Measurements from ENCODE around the gene ADI1. TPM values are rescaled to one million over a fixed set of nuclear protein-coding genes. Genes with fewer than 3 reads are reported as not detected.

Gene ADI1
- polyA plus RNA-seq, 1 experiment: 53.3 TPM

DNA sequence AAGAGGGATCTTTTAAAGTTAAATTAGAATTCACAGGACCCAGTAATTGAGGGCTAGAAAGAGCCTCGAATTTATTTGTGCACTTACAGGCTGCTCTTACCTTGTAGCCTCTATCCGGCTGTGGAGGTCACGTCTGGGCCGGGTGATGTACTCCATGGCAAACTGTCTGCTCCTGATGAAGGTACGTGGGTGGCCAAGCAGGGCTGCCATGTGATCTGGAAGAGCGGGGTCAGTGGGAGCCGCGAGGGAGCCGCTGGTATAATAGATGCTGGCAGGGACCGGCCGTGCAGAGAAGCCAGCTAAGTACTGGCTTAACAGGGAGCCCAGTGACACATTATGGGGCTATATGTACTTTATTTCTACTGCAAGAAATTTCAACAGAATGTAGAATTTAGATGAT, 59.2 kb downstream of the ADI1 start:
- CTCF ChIA-PET: interaction anchor here (0.7 to 7.1 kb wide), 2 partner anchors 36 to 77 kb away, joined by 3 to 81 read pairs; no protein-coding TSS in a partner anchor
- POLR2A ChIA-PET: no interaction called here
- no peak for DNase-seq (ENCODE audit: low read depth)
- Histone ChIP-seq H3K4me3 (ENCODE audit: low read depth, low read length) (no peak overlapping the region), H3K36me3 (ENCODE audit: control insufficient read depth, insufficient read depth, low read length) (peaks cover 26% of the 10 kb centered on the region), H3K27me3 (ENCODE audit: control insufficient read depth, insufficient read depth, low read length) (no peaks in the 10 kb centered on the region)
- TF ChIP-seq CTCF (IDR thresholded peaks at IDR 0.05; ENCODE audit: insufficient read depth, low read depth, low read length): no peak

GRCh38 chr2:3459185-3460015, 59.9 kb downstream of the ADI1 start:
- Histone ChIP-seq H3K36me3 (ENCODE audit: control insufficient read depth, insufficient read depth, low read length) (peaks cover 24% of the 10 kb centered on the region), H3K27me3 (ENCODE audit: control insufficient read depth, insufficient read depth, low read length) (no peaks in the 10 kb centered on the region), H3K4me3 (ENCODE audit: low read depth, low read length) (no peak overlapping the region)
- ChIA-PET CTCF (interaction anchor here (1.3 kb wide), 1 partner anchor 192 kb away, joined by 4 read pairs; no protein-coding TSS in a partner anchor), POLR2A (no interaction called here)
- no peak for TF ChIP-seq CTCF (IDR thresholded peaks at IDR 0.05; ENCODE audit: insufficient read depth, low read depth, low read length)
- no peak for DNase-seq (ENCODE audit: low read depth)

- DNase-seq (ENCODE audit: low read depth): no peak
- ChIA-PET CTCF (interaction anchor here (1.3 kb wide), 1 partner anchor 193 kb away, joined by 4 read pairs; no protein-coding TSS in a partner anchor), POLR2A (no interaction called here)
- Histone ChIP-seq H3K36me3 (ENCODE audit: control insufficient read depth, insufficient read depth, low read length) (peaks cover 24% of the 10 kb centered on the region), H3K4me3 (ENCODE audit: low read depth, low read length) (no peak overlapping the region), H3K27me3 (ENCODE audit: control insufficient read depth, insufficient read depth, low read length) (no peaks in the 10 kb centered on the region)
- no peak for TF ChIP-seq CTCF (IDR thresholded peaks at IDR 0.05; ENCODE audit: insufficient read depth, low read depth, low read length)
Measured at GRCh38 chr2:3458396-3459184, 60.7 kb downstream of the ADI1 start.

DNA sequence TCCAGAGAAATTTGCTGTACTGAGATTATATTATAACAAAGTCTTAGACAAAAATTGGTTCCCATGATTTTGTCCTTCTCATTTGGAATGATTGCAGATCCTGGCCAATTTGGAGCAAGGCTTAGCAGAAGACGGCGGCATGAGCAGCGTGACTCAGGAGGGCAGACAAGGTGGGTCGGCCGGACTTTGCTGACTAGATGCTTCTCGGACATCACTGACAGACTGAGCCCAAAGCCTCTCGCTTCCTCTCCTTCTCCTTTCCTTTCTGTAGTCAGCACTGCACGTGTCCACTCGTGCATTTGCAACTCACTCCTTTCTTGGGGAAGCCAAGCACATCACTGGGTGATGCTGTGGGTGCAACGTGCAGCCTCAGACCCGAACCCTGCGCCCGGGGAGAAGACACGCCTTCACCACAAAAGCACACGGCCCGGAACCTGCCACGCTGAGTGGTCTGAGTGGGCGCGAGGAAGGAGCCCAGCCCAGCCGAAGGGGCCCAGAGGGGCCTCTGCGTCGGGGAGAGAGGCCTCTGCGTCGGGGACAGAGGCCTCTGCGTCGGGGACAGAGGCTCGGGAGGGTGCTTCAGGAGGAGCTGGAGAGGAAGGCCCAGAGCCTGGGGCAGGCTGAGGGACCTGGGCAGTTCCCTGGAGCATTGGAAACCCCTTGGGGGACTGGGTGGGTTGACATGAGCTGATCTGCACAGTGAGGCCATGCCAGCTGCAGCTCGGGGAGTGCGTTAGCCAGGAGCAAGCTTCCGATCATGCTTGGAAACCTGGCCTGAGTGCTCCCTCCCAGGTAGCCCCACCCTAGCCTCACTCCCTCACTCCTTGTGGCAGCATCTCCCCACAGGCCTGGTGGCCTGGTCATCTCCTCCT, 61.6 kb downstream of the ADI1 start:
- Histone ChIP-seq H3K36me3 (ENCODE audit: control insufficient read depth, insufficient read depth, low read length) (peaks cover 26% of the 10 kb centered on the region), H3K4me3 (ENCODE audit: low read depth, low read length) (no peak overlapping the region), H3K27me3 (ENCODE audit: control insufficient read depth, insufficient read depth, low read length) (no peaks in the 10 kb centered on the region)
- POLR2A ChIA-PET: no interaction called here
- no peak for DNase-seq (ENCODE audit: low read depth)
- TF ChIP-seq CTCF (IDR thresholded peaks at IDR 0.05; ENCODE audit: insufficient read depth, low read depth, low read length): no peak
- CTCF ChIA-PET: interaction anchor here (1.2 to 1.3 kb wide), 2 partner anchors 10 to 194 kb away, joined by 3 to 4 read pairs; no protein-coding TSS in a partner anchor

Measured in BJ (cell line).